NCI-H2227 treated with DMSO at 0.1 percent for 48 hours (cell line): ENCODE measurements around the gene PKM.
"Not testable (repeated sequence)": the region's sequence is repeated elsewhere in the genome, so short reads cannot be mapped to it uniquely, and the experiment has no call there.

Experiments used
- DNase-seq: peaks from one replicate; lab custom pipeline; 2025; lab: John Stamatoyannopoulos, UW

The PKM gene

GRCh38 chr15:72176159-72176558 lies 54.8 kb downstream of the PKM start:
- DNase-seq: no peak

DNA sequence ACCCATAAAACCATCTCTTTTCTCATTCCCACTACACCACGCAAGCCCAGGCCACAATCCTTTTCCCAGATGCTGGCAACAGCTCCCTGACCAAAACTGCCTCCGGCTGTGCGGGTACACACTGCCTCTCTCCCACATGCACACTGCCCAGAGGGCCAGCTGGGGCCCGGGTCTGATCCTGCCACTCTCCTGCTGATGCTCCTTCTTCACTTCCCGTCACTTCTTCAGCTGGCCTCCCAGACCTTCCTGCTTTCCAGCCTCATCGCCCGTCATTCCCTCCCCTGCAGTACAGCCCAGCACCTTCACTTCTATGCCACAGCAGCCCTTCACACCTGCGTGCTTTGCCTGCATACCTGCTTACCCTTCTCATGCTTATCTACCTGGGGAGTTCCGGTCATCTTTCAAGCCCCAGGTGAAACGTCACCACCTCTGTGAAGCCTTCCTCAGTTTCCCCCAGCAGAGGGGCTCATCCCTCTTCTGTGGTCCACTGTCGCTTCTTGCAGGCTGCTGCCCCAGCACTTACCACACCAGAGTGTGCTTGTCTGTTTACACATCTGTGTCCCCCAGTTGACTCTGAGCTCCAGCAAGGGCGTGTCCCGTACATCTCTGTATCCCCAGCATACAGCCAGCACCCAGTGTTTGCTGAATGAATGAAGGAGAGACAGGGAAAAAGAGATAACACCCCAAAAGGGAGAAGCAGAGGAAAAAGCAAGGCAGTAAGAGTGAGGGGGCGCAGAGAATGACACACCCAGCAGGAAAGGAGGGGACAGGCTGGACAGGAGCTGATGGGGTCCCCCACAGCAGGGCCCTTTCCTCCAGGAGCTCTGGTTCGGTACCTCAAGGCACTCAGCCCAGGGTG lies 55.6 kb downstream of the PKM start:
- DNase-seq: no peak

DNA sequence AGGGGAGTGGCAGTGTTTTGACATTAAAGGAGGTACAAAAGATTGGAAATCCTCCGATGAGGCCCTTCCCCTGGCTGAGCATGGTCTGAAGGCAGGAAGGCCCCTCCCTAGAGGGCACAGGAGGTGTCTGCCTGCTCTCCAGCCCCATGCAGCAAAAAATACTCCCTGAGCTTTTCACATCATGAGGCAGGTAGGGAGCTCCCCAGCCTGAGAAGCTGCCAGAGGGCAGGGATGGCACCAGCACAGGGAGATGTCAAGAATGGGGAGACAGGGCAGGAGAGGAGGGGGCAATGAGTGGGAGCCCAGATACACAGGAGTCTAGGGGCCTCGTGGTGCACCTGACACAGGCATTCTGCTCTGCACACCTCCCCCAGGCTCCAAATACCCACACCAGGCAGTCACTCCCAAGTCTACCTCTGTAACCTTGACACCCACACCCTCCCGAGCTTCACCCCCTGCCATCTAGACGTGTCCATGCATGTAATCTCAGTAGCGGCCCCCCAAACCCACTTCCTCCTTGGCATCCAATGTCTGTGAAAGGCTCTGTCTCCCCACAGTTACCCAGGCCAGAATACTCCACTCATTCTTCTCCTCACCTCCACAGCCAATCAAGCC lies 56.3 kb downstream of the PKM start:
- no peak for DNase-seq

GRCh38 chr15:72173864-72174550 lies 57.0 kb downstream of the PKM start:
- DNase-seq: no peak

GRCh38 chr15:72173401-72173800 lies 57.6 kb downstream of the PKM start:
- no peak for DNase-seq

- DNase-seq: no peak
Observed at GRCh38 chr15:72172796-72173195, 58.2 kb downstream of the PKM start.

- DNase-seq: not testable (repeated sequence)
Observed at GRCh38 chr15:72171978-72172377, 59.0 kb downstream of the PKM start.

- DNase-seq: no peak
Observed at GRCh38 chr15:72170691-72171090, 60.3 kb downstream of the PKM start.

GRCh38 chr15:72169921-72170611 lies 60.9 kb downstream of the PKM start:
- no peak for DNase-seq

DNA sequence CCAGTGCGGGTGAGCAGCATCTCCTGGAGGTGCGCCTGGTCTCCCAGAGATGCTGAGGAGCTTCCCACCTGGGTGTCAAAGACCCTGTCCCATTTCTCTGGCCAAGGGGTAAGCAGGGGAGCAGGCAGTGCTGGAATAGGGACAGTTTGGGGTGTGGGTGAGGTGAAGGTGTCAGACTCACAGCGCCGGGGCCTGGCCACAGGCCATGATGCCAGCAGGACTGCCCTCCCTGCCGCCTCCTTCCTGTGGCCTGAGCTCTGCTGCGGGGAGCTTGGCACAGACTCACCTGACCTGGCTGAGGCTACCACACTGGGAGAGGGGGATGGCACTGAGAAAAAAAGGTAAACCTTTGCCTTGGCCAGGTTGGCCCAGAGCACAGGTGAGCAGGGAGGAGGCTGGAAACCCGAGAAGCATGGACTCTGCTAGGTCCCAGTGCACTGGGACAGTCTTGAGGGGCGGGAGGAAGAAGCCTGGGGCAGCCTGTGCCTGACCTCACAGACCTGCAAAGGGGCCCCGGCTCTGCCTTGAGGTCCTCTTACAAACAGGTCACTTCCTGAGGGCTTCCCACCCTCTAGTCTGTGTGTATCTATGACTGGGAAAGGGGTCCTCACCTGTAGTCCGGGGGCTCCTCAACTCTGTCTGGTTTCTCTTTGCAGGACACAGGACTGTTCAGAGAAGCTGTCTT lies 61.6 kb downstream of the PKM start:
- no peak for DNase-seq

DNA sequence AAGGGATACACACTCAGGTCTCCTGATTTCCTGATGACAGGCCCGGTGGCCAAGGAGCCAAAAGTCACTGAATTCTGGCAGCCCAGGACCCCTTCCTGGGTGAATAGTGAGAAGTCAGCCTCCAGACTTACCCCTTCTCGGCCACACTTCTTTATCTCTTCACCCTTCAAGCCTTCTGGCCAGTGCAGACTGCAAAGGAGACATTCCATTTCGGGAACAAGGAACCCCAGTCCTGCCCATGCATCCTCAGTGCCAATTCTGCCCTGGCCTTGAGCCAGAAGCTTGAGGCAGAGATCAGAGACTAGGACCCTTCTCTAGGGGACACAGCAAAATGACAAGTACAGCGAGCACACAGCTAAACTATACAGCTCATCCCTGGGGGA lies 62.2 kb downstream of the PKM start:
- DNase-seq: no peak

DNA sequence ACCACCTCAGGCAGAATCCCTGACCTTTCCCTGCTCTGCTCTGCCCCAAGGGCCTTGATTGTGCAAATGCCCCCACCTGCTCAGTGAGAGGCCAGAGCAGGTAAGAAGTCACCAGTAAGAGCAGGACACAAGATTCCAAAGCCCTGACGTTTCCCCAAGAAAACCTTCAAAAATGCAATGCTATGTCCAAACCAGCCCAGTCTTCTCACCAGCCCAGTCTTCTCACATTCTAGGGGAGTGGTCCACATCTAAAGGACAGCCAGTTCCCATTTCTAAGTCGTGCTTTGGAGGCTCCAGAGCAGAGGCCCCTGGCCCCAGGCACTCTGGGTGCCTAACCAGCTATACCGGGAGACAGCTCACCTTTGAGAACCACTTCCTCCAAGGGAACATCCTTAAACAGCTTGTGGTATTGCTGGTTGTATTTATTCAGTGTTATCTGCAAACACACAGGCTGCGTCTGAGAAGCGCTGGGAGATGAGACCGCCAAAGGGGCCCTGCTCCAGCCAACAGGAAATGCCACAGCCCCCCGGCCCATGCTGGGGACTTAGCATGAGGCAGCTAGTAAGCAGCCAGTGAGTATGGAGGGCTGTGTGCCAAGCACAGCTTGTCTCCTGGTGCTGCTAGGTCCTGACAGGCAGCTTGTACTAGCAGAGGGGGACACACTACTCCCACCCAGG lies 62.7 kb downstream of the PKM start:
- no peak for DNase-seq

DNA sequence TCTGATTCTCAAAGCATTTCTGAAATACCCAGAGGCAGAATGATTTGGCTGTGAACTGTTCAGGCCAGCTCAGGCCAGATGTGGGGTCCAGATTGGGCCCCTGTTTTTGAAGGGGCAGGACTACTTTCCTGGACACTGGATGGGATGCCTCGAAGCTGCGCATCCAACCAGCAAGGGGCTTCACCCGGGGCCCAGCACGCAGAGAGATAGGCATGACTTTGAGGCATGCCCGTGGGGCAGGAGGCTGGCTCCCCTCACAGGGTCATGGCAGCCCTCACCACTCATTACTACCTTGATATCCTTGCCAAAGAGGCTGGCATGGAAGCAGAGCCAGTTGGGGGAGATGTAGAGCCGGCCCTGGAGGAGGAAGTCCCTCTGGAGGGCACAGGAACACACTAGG lies 63.5 kb downstream of the PKM start:
- no peak for DNase-seq

DNA sequence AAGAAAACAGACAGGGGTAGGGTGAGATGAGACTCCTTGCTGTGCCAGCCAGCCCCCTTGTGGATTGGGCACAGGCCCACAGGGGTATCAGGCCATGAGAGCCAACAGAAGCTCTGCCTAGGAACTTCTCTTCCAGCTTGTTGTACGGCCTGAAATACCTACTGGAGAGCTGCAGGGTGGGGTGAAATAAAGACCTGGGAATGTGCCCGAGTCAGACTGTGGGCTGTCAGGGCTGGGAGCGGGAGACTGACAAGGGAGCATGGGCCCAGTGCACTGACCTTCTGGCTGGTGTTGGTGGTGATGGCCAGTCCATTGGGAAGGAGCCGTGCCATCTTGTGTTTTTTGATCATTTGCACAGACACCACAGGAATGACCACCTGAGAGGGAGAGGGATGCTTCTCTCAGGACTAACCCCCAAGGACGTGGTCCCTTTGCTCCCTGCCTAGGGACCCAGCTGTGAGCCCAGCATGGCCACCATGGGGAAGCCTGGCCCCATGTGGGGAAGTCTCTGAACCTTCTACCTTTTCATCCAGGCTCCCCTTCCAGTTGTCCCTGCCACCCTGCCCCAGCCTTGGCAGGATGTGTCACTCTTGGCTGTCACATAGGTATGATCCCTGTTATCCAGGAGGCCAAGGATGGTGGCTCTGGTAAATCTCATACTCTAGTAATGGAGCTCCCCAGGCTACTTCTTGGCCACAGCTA lies 64.1 kb downstream of the PKM start:
- DNase-seq: no peak

- DNase-seq: no peak
Observed at GRCh38 chr15:72163719-72164118, 67.3 kb downstream of the PKM start.

- no peak for DNase-seq
Observed at GRCh38 chr15:72162569-72162968, 68.4 kb downstream of the PKM start.

DNA sequence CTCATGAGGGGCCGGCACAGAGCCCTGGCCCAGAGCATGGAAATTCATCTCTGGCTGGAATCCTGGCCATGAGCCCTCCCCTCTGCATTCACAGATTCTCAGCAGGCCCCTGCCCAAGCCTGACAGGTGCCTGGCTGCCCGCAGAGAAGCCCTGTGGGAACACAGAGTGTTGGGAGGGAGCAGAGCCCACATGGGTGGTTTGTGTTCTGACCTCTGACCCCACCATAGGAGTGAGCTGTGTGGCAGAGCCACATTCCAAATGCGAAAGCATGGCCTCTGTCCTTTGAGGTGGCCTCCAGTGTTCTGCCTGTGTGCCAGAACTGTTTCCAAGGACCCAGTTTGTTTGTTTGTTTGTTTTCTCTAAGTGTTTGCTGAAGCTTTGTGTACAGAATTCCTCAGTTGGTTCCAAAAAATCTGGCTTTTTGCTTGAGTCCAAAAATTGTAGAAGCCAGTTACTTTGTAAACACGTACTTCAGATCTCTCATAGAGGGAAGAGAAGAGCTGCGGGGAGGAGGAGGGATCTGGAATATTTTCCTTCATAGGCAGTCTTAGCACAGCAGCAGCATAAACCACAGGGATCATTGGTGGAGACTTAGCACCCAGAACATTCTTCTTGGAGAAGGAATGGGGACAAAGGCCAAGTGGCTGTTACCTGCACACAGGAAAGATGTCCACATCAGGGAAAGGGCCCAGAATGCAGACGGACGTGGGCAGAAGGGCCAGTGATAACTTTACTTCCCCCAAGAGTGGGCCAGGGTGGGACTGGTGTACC lies 69.4 kb downstream of the PKM start:
- DNase-seq: no peak

GRCh38 chr15:72160696-72161245 lies 70.2 kb downstream of the PKM start:
- no peak for DNase-seq

GRCh38 chr15:72156928-72157327 lies 74.1 kb downstream of the PKM start:
- no peak for DNase-seq
